GM19035 (cell line): ENCODE measurements around the gene GPS1.
A peak's percentile ranks its signal among the peaks of the same experiment; 100 is the strongest.

Experiments used
- ATAC-seq: cut with Tn5 transposase; IDR thresholded peaks from one replicate; pipeline ENCODE4 v1.9.1; 2021; ENCODE audit not compliant: unreplicated experiment

GPS1 gene

GRCh38 chr17:82086941-82087906 is 35.5 kb downstream of the GPS1 start:
- no peak for ATAC-seq

GRCh38 chr17:82087961-82088837 is 36.5 kb downstream of the GPS1 start:
- no peak for ATAC-seq

GRCh38 chr17:82088838-82089722 is 37.4 kb downstream of the GPS1 start:
- ATAC-seq, result no peak

DNA sequence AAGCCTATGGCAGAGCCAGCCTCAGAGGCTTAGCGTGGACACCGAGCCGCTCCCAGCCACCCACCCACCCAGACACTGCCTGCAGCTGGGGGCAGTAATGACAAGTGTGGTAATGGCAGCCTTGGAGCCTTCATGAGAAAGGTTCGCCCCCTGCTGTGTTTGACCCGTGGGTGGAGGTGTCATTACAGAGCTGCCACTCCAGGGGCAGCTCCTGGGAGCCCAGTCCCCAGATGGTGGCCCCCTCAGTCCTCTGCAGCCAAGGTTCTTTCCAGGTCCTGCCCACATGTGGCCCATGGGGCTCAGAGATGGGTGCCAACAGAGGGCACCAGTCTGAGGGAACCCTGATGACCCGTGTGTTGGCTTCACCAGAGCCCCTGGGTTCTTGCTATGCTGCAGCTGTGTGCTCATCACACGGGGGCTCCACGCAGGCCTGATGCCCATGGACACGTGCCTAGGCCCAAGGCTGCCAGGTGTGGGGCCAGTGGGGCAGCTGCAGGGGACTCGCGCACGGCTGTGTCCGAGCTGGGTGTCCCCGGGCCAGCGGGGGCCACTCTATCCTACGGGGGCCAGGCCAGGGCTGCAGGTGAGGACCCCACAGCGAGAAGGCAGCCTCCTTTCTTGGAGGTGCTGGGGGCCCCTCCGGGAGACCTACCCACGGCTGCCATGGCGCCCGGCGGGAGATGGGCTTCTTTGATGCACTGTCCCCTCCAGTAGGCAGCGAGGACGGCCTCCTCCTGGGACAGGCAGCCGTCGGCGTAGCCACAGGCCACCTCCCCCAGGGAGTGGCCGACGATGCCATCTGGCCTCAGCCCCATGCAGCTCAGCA is 38.2 kb downstream of the GPS1 start:
- no peak for ATAC-seq

DNA sequence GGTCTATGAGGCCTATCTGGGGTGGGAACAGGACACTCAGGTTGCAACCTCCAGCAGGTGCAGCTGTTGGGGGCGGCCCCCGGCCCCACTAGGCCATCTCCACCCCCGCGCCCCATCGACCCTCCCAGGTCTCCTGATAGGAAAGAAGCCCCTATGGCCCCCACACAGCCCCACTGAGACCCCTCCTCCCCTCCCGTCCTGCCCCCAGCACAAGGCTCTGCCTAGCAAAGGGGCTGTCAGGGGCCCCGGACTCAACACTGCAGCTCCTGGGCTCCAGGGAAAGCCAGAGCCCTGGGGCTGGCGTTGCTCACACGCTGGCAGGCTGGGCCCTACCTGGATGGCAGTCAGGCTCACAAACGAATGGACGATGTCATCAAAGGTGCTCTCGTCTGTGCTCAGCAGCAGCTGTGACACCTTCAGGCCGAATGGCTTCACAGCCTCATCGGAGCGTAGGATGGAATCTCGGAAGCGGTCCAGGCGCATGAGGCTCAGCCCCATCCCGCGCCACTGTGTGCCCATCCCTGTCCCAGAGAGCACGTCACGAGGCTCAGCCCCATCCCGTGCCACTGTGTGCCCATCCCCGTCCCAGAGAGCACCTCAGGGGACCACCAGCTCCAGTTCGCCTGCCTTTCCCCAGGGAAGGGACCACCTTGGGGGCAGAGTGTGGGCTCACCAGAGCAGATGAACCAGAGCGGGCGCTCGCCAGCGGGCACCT is 39.0 kb downstream of the GPS1 start:
- ATAC-seq, result no peak

DNA sequence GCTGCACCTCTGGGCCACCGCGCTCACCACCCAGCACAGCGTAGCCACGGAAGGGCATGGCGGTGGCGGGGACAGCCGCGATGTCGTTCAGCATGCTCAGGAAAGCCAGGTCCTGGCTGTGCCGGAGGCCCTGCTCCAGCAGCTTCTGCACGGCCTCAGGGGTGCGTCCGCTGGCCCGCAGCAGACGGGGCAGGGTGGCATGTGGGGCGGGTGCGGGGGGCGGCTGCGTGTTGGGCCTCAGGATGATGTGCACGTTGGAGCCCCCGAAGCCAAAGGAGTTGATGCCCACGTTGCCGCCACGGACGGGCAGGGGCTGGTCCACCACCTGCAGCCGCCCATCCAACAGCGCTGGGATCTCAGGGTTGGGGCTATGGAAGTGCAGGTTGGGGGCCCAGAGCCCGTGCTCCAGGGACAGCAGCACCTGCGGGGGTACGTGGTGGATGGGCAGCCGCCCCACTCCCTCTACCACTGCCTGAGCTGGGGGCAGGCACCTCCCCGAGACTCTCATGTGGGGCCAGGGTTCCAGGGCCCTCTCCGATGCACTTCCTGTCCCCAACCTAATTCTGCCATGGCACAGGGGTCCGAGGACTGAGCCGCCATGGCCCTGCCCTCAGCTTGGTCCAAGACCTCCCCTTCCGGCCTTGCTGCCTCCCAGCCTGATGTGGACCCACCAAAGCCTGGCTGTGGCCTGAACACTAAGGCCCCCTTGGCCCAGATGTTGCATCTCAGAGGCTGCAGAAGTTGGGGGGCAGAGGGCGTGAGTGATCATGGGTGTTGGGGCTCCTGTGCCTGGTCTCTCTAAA is 39.8 kb downstream of the GPS1 start:
- ATAC-seq, result no peak

DNA sequence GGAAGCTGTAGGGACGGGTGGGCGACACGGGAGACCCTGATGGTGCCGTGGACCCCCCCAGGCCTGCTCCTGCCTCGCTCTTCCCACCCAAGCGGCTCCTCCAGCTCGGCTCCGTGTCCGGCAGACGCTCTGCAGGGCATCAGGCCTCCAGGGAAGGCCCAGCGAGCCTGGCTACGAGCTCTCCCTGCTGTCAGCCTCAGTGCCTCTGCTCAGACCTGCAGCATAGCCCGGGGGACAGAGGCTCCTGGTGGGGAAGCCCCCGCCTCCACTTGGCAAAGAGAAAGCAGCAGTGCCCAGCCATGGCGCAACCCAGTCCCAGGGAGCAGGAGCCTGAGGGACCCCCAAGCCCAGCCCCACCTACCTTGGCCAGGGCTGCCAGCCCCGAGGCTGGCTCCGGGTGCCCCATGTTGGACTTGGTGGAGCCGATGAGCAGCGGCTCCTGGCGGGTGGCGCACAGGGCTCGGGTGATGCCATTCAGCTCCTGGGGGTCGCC is 40.4 kb downstream of the GPS1 start:
- no peak for ATAC-seq

- no peak for ATAC-seq
Observed at GRCh38 chr17:82092628-82092994, 40.9 kb downstream of the GPS1 start.

DNA sequence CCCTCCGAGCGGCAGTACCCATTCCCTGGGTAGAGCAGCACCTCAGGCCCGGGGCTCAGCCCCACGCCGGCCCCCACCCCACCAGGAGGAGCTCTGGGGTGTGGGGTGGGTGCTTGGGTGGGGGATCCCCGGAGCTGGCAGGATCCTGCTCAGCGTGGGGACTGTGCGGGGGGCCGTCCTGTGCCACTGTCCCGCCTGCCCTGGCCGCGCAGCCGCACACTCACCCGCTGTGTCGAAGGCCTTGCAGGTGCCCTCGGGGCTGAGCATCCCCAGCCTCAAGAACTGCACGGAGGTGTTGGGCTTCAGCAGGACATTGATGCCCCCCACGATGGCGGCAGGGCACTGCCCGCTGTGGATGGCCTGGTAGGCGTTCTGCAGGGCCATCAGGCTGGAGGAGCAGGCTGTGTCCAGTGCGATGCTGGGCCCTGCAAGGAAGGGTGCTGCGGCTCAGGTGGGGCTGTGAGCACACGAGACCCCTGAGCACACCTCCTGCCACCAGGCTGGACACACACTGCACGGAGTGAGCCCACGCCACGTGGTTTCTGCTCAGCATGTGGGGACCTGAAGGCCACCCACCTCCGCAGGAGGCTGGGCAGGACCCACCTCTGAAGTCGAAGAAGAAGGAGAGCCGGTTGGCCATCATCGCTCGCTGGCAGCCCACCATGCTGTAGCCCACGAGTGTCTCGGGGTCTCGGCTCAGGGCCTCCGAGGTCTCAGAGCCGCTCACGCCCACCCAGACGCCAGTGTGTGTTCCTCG is 41.5 kb downstream of the GPS1 start:
- ATAC-seq, result no peak

DNA sequence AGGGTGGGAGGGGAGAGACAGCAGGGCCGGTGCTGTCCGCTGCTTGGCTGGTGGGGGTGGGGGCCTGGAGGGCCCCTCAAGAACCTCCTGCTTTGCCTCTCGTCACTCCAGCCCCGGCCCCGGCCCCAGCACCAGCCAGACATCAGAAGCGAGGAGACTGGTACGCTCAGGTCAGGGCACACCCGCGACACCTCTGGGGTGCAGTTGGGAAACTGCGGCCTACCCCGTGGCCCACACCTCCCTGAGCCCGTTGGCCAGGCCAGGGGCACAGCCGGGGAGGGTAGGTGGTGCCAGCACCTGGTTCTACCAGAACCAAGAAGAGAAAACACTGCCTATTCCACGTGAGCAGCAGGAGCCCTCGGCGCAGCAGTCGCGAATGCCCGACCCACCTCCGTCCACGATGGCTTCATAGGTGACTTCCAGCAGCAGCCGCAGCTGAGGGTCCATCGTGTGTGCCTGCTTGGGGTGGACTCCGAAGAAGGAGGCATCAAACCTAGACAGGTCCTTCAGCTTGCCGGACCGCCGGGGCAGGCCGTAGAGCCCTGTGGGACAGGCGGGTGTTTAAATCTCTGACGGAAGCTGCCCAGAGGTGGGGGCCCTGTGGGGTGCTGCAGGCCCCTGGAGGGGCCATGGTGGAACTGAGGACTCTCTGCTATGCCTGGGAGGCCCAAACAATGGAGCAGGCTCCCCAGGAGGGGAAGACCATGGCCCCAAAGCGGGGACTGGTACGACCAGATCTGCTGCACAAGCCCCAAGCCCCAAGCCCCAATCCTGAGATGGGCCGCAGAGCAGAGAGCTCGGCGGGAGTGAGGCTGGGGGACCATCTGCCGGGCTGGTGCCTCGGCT is 43.5 kb downstream of the GPS1 start:
- ATAC-seq, result no peak

DNA sequence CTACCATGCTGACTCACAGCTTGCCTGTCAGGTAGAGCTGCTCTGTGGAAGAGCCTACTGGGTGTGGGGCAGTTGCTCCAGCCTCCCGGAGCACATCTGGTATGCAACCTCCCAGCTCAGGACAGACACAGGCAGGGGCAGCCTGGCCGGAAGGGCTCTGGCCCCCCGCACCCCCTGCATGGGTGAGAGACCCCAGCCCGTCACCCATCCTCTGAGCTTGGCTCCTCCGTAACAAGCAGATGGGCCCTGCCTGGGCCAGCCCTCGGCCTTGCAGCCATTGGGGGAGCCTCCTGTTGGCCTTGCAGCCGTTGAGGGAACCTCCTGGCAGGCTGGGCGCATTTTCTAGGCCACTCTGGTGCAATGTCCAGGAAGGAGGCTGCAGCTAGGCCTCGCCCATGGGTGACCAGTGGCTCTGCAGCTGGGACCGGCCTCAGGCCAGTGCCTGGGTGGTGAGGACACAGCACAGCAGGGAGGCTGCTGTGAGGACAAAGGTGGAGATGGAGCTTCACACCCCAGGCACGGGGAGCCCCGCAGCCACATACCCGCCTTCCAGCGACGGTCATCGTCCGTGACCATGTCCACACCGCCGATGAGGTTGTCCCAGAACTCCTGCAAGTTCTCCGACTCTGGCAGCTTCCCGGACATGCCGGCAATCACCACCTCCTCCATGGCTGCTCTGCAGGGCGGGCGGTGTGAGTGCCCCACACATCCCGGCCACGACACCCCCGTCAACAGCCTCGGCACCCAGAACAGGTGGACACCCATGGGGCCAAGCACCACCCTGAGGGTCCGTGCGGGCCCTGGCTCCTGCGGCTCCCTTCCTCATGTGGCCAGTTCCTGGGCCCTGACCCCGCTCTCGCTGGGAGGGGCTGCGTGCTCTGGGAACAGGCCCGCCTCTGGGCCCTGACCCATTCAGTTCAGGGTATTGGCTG is 44.3 kb downstream of the GPS1 start:
- no peak for ATAC-seq

- ATAC-seq, result no peak
Observed at GRCh38 chr17:82096709-82097183, 45.0 kb downstream of the GPS1 start.

DNA sequence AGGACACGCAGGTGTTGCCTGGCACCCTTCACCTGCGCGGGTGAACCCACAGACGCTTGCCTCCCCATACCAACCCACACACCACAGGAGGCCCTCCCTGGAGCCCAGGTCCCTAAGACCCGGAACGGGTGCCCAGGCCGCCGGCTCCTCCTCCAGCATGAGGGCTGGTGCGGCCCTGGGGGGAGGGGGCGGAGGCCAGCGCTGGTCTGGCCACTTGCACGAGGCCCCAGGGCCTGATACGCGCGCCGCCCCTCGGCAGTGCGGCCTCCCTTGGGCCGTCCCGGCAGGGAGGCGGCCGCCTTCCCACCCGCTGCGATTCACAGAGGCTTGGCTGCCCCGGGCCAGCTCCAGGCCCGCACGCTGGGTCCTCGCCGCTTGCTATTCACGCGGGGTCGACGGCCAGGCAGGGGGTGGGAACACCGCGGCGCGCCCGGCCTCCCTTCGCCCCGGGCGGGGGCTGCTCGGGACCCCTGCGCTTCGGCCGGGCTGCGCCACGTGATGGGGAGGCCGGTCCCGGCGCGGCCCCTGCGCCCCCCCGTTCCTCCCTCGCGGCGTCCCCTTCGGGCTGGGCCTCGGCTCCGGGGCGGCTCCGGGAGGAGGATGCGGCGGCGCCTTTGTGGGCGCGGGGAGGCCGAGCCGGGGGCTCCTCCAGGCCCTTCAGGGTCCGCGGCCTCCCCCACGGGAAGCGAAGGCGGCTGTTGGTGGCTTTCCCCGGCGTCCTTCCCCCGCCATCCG is 45.7 kb downstream of the GPS1 start:
- ATAC-seq, result peak; percentile 0

- ATAC-seq, result no peak
Observed at GRCh38 chr17:82097919-82098168, 46.1 kb downstream of the GPS1 start.
